Fibroblast of peridontal ligament (primary cell): ENCODE data around the gene TMEM185B.

Experiments used
- DNase-seq: peaks from one replicate; pipeline ENCODE4 v3.0.0-alpha.2; 2010; ENCODE audit errors: extremely low read depth

TMEM185B gene

DNA sequence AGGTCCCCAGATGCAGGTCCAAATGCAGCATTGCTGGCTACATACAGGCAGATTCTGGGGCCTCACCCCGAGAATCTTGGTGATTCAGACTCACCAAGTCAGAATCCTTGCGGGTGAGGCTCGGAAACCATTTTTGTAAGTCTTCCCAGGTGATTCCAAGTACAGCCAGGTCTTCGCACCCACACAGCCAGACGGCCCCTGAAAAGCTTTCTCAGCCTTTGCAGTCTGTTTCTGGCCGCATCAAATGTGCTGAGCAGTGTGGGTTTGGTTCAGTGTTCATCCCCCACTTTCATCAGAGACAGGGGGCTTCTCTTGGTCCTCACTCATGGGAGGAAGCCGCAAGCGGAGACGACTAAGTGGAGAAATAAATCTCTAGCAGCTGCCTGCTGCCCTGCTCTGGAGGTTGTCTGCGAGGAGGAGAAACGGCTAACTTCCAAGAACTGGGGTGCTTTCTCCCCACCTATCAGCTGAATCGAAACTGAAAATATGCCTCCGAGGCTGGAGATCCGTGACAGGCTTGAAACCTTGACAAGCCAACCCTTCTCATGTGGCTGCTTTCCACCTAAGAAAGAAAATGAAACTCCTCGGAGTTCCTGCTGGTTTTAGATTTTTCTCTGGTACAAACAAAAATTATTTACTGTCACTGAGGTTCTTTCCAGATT is 8.9 kb upstream of the TMEM185B start:
- peak; percentile 73 for DNase-seq

DNA sequence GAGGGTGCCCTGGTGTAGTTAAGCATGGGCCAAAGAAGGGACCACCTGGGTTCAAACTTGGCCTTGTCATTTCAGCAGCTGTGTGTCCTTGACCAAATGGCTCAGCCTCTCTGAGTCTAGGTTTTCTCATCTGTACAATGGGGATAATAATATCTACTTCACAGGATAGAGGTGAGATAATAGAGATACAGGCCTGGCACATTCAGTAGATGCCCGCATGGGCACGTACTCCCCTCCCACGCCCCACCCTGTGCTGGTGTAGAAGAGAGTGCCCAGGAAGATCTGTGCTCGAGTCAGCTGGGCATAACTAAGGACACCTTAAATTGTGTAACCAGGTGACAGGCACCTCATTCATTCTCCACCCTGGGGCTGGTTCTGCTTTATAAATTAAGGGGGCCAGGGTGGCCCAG is 8.4 kb upstream of the TMEM185B start:
- DNase-seq = no peak

DNA sequence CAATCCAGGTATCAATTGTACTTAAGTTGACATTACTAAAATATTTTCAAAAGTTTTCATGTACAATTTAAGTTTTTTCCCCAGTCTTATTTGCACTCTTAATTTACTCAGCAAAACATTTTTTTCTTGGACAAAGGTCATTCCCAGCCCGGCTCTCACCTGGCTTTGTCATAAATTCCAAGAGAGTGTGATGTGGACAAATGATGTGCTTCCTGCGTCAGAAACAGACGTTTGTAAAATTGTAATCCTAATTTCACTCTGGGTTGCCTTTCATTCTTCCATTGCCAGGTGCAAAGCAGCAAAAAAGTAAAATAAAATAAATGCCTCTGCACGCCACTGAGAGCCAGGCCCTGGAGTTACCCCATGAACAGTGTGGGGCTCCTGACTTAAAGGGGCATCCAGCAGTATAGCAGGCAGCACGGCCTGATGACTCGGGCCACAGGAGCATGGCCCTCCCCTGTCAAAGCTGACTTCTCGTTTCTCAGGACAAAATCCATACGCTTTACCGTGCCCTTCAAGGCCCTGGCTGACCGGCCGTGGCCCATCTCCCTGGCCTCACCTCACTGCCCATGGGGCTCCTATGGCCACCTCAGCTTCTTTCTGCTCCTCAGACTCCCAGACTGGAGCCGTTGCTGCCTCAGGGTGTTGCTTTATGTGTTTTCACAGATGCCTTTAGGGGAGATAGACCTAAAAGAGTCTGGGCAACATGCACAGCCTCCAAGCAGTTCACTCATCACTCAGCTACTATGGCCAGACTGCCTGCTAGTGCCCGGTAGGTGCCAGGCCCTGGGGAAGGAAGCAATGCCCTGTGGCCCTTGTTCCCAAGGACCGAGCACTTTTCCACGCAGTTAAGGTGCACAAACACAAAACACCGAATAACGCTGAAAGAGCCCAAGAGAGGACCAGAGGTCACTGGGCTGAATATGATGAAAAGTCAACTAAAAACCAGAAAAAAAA is 7.6 kb upstream of the TMEM185B start:
- DNase-seq = no peak

DNA sequence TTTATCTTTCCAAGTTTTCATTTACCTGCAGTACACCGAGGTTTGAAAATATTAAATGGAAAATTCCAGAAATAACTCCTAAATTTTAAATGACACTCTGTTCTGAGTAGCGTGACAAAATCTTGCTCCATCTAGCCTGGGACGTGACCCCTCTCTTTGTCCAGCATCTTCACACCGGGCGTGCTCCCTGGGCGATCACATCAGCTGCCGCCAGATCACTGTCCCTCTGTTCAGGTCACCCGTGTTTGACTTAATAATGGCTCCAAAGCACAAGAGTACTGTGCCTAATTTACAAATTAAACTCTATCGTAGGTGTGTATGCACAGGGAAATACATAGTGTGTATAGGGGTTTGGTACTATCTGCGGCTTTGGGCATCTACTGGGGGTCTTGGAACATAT is 6.1 kb upstream of the TMEM185B start:
- DNase-seq = no peak

DNA sequence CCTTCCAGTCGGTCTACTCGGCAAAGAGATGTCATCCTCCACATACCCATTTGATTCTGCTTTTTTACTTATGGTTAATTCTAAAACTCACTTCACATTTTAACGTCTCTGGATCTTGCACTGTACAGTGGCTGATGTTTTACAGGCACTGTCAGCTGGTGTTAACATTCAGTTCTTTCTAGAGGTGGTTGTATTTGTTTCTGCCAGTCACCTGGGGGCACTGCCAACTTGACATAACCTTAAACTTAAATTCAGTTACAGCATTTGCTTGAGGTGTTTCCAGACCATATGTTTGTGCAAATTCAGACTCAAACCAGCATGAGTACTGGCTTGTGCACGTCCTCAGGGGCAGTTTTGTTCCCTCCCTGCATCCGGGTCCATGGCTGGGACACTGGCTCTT is 5.3 kb upstream of the TMEM185B start:
- no peak for DNase-seq

DNA sequence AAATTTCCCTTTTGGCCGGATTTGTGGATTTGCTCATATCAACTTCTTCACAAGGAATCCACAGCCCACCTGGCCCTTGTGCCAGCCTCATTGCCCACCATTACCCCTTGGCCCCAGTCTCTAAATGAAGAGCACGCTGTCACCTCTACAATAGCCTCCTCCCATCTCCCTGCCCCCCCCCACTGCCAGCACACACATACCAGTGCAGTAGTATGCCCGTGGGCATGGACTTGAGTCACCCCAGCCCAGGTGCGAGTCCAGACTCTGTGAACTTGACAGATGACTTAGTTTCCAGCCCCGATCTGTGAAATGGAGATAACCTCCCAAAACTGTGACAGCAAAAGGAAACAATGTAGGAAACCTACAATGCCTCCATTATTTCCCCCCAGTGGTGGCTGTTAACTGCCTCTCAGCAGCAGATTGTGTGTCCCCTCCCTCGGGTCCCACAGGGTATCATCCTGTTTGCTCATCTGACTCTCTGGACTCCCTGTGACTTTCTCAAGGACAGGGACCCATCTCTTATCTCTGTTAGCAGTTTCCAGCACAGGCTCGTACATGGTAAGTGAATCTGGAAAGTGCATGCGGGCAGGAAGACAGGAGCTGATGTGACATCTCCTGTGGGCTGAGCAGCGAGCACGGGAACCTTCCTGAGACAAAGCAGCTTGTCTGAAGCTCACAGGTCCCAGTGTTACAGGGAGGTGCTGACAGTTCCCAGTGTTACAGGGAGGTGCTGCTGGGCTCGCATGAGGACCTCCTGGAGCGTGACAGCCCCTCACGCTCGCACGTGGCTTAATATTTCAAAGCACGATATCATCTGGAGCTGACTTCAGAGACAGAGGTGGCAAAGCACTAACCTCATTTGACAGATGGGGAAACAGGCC is 4.2 kb upstream of the TMEM185B start:
- no peak for DNase-seq

DNA sequence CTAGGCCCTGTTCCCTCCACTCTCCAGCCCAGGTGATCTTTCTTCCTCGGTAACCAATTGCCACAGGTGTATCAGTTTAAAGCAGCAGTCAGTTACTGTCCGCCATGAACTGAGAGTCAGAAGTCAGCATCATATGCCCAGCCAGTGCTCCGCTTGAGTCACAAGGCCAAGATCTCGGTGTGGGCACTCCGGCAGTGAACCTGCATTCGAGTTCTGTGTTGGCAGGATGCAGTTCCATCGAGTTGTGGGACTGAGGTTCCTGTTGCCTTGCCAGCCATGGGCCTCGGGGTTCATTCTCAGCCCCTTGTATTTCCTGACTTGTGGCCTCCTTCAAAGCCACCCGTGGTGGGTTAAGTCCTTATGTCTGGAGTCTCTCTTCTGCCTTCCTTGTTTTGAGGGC is 3.1 kb upstream of the TMEM185B start:
- no peak for DNase-seq

DNA sequence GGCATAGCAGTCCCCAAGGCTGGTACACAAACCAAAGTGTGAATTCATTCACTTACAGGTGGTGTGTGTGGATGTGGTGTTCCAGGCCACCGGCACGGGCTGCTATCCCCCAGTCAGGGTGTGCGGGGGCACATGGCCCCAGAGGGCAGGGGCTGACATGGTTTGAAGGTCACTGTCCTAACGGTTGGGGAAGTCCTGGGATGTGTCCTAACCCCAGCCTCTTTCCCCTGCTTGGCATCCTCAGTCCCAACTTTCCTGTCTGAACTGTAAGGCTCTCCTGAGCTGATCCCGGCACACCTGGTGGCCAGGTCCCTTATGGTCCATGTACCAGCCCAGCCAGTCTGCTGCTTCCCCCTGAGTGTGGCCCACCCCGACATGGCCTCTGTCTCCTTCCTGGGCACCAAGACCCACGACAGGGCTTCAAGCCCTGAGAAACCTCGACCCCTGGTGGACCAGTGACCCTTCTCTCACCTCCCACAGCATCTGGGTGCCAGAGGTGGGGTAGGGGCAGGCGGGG is 2.4 kb upstream of the TMEM185B start:
- no peak for DNase-seq

DNA sequence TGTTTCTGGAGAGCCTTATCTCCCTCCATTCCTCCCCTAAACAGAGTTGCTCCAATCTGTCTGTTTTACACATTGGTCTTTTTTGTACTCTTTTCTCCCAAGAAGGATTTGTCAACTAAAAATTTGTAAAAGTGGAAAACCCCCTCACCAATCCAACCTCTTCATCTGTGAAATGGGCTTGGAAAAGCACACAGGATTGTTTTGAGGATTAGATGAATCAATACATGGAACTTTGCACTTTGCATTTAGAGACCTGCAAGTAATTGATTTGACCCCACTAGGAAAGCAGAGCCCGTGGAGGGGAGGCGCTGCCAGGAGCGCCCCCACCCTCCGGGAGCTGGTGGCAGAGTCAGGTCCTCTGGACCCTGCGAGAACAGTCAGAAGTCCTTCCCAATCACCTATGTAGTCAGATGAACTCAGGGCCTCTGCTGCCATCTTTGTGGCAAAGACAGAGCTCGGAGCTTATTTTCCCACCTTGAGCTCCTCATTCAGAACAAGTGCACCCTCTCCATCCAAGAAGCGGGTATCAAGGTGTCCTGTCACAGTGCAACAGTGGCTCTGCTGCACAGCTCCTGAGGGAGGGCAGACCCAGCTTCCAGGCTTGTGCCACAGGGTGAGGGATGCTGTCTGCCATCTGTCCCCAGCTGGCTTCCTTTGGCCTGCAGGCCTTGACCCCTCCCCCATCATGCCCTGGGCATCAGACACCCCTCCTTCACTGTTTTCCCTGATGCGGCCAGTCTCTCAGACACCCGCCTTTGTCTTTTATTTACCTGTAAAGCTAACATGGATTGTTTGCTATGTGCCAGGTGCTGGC is 1.7 kb upstream of the TMEM185B start:
- DNase-seq = no peak

DNA sequence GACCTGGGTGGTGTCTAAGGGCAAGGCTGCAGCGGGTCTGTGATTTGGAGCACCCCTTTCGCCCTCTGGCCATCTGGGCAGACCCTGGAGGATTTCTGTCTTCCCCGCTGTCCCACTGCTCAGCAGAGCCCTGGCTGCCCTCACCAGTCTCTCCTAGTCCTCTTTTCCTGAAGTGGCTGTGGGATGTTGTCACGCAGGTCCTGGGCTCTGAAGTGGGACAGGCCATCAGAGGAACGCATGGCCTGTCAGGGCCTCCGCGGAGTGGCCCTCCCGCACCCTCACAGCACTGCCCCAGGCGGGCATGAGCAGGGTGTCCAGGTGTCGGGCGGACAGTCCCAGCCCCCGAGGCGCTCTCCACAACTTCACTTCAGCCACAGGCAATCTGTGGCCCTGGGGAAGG is 1.1 kb upstream of the TMEM185B start:
- no peak for DNase-seq

DNA sequence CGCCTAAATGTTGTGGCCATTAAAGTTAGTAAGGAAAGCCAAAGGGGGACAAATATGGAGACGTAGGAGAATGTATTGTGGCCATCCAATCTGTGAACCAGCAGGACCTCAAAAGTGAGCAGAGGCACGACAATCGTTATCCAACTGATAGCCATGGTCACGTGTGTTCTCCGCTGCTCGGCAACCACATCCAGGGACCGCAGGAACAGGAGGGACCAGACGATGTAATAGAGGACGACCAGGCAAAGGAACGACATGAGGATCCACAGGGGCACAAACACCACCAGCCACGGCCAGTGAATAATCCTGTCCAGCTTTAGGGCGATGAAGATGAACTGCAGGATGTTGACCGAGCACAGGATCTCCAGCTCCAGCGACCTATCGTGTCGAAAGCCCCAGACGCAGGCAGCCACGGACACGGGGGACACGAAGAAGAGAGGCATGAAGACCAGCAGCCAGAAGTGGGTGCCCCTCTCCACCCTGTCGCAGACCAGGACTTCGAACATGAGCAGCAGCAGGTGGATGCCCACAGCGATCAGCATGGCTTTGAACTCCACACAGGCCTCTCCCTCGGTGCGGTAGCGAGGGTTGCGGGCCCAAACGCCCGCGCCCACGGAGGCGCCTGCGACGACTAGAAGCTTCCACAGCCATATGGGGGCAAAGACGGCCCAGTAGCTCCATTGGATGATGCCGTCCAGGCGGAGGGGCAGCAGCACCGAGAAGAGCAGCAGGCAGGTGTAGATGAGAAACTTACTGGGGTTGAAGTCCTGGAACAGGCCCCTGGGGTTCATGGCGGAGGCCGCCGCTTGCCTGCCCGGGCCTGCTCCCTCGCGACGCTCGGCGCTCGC is 790 bp downstream of the TMEM185B start:
- DNase-seq = no peak

DNA sequence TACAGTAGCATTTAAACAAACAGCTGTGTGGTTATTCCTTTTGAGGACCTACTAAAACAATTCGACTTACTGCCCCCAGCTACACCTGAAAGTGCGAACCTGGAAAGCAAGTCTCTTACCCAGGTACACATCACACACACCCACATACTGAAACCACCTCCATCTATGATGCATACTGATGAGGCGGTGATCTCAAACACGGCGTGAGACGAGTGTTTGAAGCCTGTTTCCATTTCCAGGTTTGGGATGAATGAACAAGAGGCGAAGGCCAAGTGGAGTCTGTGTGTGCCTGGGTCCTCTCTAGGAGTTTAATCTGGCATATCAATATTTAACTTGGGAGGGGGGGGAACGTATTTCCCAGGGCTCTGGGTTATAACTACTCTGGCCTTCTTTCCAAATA is 1.6 kb downstream of the TMEM185B start:
- DNase-seq = no peak

DNA sequence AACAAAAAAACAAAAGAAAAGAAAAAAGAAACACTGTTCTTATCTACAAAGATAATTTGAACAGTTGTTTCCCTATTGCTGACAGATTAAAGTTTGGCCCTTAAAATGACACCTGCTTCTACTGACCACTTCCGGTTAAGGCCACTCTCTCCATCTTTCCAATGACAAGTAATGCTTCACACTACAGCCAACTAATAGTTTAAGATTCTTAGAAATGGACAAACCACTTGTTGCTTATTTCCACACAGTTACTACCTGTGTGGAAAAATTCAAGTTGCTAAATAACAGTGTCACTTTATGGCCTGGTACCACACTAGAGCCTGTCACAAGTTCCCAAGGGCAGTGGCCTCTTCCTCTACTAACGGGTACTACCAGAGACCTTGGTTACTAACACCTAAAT is 2.4 kb downstream of the TMEM185B start:
- DNase-seq = no peak

DNA sequence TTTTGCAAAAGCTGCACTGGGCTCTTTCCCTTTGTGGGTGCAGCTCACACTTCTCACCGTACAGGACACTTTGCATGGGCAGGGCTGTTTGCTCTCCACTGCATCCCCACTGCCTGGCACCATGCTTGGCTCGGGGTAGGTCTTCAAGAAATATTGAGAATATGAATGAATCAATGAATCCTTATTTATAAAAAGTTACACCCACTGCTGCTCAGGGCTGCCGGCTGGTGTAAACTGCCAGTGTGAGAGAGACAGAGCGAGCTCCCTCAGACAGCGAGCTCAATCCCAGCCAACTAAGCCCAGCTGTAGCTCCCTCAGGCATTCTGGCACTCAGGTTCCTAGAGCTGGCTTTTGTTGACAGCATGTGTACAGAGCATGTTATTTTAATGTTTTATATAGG is 3.4 kb downstream of the TMEM185B start:
- DNase-seq = no peak

DNA sequence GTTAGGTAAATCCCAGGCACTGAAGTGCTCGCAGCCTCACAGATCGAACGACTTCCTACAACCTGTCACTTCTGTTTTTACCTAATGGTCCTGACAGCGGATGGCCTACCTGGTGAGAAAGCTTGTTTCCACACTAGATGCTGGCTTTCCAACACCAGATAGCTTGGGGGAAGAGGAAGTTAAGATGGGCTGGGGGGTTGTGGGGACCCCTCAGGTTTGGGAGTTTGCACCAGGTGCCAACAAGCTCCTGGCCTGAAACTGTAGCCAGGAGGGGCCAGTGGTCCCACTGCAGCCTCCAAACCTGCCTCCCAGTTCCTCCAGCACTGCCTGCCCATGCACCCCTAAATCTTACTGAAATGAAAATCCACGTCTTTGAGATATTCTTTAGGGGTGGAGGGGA is 3.9 kb downstream of the TMEM185B start:
- no peak for DNase-seq

DNA sequence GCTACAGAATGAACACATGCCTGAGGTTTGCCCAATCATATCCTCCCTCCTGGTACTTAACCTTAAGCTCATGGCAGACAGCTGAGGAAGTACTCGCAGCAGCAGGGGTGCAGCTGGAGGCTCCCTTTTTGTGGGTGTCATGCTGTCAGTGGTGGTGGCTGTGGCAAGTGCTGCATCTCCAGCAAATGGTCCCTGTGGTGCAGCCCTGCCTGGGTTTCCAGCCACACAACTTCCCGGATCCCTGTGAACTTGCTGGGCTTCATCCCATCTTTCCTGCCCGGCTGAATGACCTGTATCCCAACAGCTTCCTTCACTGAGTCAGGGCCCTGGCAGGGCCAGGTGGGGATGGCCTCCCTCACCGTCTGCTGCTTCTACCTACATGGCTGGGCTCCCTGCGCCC is 5.0 kb downstream of the TMEM185B start:
- no peak for DNase-seq

DNA sequence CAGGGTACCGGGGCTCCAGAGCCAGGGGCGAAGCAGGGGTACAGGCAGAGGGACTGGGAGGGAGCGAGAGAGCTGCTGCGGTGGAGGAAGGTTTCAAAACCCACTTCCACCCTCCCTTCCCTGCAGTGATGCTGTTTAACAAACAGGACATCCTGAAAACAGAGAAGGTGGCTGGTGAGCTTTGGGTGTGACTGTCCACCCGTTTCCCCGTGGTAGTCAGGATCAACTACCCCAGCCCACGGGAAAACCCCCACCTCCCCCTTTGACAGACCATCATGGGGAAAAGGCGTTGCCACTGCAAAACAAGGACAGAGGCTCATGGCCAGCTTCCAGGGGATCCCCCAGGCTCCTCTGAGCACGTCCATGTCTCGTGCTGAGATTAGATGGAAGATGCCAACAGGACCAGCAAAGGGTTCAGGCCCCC is 12.9 kb downstream of the TMEM185B start:
- no peak for DNase-seq

DNA sequence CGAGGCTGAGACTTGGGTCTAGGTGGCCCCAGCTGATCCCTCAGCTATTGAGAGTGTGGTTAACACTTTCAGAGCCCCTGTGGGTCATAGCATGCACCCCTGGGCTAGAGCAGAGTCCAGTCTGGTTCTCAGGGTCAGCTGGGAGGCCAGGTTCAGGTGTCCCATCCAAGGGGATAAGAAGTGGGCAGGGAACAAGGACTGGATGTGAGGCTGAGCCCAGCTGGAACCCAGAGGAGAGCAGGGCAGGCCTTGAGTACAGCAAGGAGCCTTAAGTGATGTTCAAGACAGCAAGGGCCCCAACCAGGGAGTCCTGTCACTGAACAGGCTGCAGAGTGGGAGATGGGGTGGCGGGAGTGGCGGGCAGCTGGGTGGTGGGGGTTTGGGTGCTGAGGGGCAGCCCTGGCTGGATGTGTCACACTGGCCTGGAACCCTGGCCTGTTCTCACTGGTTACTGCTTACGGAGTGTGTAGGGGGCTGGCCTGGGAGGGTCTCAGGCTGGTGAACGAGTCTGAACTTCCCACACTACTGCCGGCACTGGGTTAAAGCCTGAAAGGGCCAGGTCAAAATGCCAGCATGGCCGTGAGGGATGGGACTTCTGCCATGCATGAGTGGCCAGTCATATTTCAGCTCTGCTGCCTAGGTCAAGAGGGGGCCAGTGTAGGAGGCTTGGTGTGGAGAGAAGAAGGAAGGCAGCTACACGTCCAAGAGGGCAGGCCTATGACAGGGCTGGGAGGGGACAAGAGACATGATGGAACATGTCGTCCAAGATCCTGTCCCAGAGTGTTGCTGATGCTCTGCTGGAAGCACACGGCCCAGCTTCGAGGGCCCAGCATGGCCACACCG is 13.6 kb downstream of the TMEM185B start:
- DNase-seq = no peak
